NOMO-1 treated with DMSO at 0.1 percent for 48 hours (cell line): Measurements from ENCODE around the gene MLXIP.
"Not testable (repeated sequence)": the region's sequence is repeated elsewhere in the genome, so short reads cannot be mapped to it uniquely, and the experiment has no call there.

Experiments
- DNase-seq: peaks from one replicate; lab custom pipeline; 2025; ENCODE audit not compliant: unreplicated experiment; lab: John Stamatoyannopoulos, UW

The MLXIP gene

GRCh38 chr12:122054842-122055520 lies 23.6 kb upstream of the MLXIP start:
- no peak for DNase-seq

GRCh38 chr12:122056406-122056805 lies 22.1 kb upstream of the MLXIP start:
- not testable (repeated sequence) for DNase-seq

- DNase-seq: no peak
Measured at GRCh38 chr12:122057007-122057735, 21.4 kb upstream of the MLXIP start.

DNA sequence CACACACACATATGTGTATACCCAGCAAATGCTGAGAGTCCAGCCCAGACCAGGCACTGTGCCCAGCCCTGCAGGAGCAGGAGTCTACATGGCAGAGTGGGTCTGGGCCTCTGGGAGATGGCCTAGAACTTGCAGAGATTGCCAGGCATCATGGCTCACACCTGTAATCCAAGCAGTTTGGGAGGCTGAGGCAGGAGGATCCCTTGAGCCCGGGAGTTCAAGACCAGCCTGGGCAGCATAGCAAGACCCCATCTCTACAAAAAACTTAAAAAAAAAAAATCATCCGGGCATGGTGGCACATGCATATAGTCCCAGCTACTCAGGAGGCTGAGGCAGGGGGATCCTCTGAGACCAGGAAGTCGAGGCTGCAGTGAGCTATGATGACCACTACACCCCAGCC lies 20.8 kb upstream of the MLXIP start:
- DNase-seq: no peak

DNA sequence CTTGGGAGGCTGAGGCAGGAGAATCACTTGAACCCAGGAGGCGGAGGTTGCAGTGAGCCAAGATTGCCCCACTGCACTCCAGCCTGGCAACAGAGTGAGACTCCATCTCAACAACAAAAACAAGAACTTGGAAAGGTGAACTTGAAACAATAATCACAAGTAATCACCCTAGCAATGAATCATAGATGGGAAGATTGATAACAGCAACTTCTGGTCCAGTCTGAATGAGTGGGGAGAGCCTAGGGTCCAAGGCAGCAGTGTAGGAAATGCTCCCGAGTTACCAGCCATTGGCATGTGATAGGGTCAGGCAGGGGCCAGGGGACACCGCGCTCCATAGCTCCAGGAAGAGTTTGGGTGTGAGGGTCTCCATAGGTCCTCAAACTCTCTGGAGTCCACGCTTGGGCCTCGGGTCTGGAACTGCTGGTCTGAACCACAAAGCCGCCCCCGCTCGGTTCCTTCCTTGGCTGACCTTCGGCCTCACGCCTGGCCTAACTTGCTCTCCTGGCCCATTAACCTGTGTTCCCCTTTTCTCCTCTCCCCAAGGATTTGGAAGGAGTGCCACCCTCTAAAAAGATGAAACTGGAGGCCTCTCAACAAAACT lies 19.9 kb upstream of the MLXIP start:
- no peak for DNase-seq

DNA sequence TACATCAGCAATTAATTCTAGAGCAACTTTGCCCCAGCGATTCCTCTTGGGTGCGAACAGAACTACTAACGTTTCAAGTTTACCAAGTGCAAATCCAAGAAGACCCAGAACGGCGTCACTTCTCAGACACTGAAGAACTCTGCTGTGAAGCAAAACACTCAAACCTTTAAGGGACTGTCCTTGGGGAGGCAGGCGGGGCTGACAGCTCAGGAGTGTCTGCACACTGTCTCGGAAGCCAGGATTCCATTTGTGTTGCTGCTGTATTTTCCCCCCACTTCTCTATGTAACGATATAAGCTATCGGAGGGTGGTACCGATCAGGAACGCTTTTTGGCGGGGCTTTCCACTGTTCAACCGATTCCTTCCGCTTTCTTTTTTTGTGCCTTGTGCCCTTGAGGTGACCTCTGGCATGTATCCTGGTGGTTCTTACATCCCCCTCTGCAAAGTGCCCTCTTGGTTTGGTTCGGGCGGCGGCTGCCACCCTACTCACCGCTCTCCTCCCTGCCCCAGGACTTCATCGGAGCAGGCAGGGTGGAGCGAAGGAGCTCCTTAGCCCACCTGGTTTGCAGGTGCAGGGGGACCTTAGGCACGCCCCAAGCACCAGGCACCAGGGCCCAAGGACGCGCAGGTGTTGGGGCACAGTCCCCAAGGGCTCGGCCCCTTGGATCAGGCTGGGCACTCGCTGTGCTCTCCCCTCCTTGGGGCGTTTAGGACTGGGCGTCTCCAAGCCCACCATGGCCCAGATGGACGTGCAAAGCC lies 19.2 kb upstream of the MLXIP start:
- no peak for DNase-seq

DNA sequence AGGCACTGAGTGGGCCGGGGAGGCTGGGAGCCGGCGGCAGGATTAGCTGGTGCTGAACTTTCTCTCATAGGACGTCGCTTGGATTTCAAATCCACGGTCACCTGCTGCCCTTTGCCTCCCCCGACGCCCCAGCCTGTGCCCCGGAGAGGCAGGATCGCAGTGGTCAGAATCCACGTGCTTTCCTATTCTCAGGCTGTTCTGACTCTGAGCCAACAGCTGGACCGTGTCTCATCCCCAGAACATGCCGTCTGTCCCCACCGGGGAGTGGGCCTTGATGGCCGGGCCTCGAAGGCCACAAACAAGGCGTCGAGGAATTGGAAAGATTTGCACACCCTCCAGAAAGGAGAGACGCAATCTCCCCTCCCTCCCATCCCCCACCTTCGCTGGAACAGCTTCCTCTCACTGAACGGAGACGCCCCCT lies 18.5 kb upstream of the MLXIP start:
- DNase-seq: no peak

DNA sequence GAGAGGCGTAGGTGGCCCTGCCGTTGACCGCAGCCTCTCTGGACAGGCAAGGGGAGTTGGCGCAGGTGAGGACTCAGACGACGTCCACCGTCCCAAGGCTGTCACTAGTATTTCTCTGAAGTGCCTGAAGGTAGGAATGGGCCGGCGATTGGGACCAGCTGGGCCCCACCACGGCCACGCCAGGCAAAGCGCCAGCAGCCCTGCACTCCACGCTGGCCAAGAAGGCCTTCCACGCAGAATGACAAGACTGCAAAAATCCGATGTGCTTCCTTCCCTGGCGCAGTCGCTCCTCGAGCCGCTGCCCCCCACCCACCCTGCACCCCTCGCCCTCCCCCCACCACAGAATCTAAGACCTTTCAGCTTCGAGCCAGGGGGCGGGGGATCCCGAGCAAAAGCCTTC lies 17.3 kb upstream of the MLXIP start:
- DNase-seq: no peak

DNA sequence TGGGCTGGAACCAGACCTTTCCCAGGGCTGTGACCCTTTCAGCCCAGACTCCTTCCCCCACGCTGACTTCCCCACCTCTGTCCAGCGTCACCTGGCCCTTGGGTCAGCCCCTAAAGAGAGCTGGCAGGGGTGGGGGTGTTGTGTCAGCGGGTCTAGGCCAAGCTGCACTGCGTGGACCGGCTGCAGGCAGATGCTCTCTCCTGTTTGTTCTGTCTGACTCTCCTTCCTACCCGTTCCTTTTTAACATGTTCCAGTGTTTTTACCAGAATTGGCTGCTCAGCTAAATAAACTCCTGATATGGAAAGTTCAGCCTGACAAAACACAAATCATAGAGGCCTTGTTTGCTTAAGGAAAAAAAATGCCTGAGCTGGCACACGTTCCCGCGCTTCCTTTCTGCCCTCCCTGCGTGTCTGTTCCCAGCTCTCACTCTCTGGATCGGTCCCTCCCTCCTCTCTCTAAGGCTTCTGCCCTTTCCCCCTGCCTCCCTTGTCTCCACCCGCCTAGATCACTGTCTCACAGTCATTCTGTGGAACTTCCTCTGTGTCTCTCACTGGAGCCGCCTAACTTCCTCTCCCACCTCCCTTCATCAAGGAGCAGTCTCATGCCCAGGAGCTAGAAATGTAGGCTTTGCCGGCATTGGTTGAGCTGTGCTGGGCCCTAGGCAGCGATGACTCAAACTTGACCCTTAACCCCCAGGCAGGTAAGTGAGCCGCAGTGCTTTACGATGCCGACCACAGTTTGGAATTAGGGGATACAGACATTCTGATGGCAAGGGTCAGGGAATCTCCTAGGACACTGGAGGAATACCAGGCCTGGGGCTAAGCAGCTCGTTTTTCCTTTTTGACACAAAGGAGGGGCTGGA lies 15.5 kb upstream of the MLXIP start:
- peak; percentile 67 for DNase-seq

- DNase-seq: no peak
Measured at GRCh38 chr12:122063694-122064024, 14.9 kb upstream of the MLXIP start.

GRCh38 chr12:122064025-122064777 lies 14.4 kb upstream of the MLXIP start:
- DNase-seq: peak; percentile 89

DNA sequence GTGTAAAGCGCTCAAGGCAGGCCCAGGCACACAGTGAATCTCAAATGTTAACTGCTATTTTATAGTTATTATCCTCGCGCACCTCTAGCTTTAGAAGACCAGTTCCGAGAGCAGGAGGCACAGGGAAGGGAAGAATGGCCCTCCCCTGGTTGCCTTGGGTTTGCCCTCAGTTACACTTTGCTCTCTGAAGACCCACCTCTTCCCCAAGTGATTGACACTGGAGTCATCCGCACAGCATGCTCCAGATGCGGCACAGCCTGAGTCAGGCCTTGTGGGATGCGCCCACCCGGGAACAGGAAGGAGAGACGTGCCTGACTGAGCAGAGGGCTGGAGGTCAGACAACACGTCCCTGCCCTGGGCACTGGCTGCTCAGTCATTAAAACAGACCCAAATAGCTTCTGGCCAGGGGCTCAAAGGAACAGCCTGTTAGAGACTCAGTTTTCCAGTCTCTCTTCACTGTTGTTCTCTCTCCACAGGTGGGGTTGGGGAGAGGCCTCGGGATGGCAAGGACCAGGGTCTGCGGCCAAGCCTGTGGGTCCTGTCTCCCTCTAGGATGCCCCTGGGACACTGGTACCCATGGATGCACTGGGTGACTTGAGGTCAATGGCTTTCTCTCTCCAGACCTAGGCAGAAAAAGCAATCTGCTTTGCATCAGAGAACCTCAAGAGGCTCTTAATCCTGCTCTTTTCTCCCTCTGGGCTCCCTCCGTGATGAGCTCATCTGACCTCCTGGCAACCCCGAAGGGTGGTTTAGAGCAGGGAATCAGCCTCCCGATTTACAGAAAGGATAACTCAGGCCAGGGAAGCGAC lies 13.6 kb upstream of the MLXIP start:
- peak; percentile 39 for DNase-seq

GRCh38 chr12:122067548-122067947 lies 11.0 kb upstream of the MLXIP start:
- no peak for DNase-seq

- peak; percentile 5 for DNase-seq
Measured at GRCh38 chr12:122067966-122068365, 10.6 kb upstream of the MLXIP start.

DNA sequence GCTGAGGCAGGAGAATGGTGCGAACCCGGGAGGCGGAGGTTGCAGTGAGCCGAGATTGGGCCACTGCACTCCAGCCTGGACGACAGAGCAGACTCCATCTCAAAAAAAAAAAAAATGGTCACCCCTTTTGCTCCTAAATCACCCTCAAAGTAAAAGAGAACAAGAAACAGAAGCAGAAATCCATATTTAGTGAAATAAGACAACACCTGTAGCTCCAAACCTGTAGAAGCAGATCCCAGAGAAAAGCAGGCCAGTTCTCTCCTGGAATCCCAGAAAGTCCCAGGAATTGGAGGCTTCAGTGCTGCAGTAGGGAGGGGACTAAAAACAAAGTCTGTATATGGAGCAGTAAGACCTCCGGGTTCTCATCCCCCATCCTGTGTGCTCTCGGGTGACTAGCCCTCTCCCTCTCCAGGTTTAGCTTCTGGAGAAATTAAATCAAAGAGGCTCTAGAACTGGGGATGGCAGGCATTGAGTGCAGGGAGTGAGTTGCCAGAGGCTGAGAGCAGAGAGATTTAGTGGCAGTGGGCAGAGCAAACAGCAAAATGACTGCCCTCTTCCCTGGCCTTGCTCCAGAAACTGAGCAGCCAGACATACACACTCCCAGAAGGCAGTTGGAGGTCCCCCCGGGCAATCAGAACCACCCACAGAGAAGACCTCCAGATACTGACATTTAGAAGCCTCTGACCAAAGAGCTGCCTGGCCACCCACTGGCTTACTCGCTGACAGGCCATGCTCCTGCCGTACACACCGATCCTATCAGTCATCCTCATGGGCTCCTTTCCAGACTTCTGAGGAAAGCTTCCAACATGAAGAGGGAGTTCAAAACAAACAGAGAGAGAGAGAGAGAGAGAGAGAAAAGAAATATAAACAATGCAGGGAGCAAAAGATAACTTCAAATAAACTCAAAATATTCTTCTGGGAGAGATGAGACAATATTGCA lies 6.3 kb upstream of the MLXIP start:
- no peak for DNase-seq

DNA sequence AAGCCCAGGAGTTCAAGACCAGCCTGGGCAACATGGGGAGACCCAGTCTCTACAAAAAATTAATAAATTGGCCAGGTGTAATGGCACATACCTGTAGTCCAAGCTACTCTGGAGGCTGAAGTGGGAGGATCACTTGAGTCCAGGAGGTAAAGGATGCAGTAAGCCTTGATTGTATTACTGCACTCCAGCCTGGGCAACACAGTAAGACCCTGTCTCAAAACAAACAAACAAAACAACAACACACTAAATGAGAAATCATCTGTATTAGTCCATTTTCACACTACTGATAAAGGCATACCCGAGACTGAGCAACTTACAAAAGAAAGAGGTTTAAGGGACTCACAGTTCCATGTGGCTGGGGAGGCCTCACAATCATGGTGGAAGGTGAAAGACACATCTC lies 4.7 kb upstream of the MLXIP start:
- DNase-seq: no peak

GRCh38 chr12:122076743-122077495 lies 1.6 kb upstream of the MLXIP start:
- peak; percentile 38 for DNase-seq
